H7 (cell line): ENCODE data around the gene CACNB2. TPM values are rescaled to one million over a fixed set of nuclear protein-coding genes. Genes with fewer than 3 reads are reported as not detected.

Experiments
- DNase-seq: peaks from one replicate; pipeline ENCODE4 v3.0.0; 2012
- H3K27me3 ChIP-seq: 2 replicates; pipeline ENCODE4 v1.6.0; 2011; ENCODE audit warnings: mild to moderate bottlenecking, low read length; ENCODE audit not compliant: control insufficient read depth, insufficient read depth
- H3K36me3 ChIP-seq: replicated peaks from 2 replicates; pipeline ENCODE4 v1.5.1; 2011; ENCODE audit warnings: low read length; ENCODE audit not compliant: control insufficient read depth, insufficient read depth
- H3K4me3 ChIP-seq: 2 replicates; pipeline ENCODE4 v1.5.1; 2011; ENCODE audit warnings: low read depth, mild to moderate bottlenecking, control low read depth, low read length, moderate library complexity; ENCODE audit not compliant: insufficient read depth
- total RNA-seq: library from RNA; depleted of rRNA; stranded (reverse); fragments of >200 nt; shearing (Covaris generic); gene quantifications from 2 replicates; pipeline ENCODE4 v1.2.3, GENCODE V29; 2014

Gene CACNB2
- total RNA-seq, 1 experiment from 2014 or later = 1.0 TPM

DNA sequence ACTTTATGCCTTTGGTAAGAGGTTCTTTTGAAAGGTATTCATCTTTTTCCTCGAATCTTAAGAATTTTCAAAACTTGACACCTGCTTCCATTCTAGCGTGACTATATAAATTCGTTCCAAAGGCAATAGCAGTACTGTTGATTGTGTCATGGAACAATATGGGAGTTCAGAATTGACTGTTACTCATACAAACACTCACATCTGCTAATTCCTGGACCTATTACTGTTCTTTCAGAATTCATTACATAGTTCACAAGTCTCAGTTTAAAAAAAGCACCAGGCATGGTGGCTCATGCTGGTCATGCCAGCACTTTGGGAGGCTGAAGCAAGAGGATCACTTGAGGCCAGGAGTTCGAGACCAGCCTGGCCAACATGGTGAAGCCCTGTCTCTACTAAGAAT lies 80.9 kb downstream of the CACNB2 start:
- Histone ChIP-seq H3K36me3 (no peaks in the 10 kb centered on the region), H3K27me3 (no peaks in the 10 kb centered on the region), H3K4me3 (no peak overlapping the region)
- no peak for DNase-seq

DNA sequence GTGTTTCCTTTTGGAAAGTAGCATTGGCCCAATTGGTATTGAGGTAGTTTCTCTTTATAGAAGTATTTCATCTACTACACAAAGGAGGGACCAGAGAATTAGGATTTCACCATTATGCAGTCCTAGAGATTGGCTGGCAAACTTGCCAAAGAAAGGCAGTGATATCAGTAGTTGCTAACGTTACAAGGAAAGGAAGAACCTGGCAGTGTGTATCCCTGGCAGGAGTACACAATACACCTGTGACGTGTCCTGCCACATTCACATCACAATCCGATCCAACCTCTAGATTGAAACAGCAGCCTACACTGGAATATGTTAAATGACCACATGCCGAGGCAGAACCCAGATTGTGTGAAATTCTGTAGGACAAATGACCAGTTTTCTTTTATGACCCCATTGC lies 81.7 kb downstream of the CACNB2 start:
- Histone ChIP-seq H3K4me3 (no peak overlapping the region), H3K27me3 (no peaks in the 10 kb centered on the region), H3K36me3 (no peaks in the 10 kb centered on the region)
- no peak for DNase-seq

DNA sequence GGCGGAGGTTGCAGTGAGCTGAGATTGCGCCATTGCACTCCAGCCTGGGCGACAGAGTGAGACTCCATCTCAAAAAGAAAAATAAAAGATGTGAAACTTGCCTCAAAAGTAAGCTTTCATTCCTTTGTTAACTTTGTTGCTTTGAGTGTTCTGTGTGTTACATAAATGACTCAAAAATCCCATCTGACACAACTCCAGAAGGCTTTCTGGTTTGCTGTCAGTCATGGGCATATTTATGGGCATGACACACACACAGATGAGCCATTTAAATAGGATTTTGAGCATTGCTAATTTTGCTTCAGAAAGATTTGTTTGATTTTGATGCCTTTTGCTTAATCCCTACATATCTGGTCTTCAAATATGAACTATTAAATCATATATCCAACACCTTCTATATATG lies 82.6 kb downstream of the CACNB2 start:
- DNase-seq = no peak
- no peak overlapping the region for H3K4me3 ChIP-seq
- no peaks in the 10 kb centered on the region for H3K27me3 ChIP-seq
- no peaks in the 10 kb centered on the region for H3K36me3 ChIP-seq

DNA sequence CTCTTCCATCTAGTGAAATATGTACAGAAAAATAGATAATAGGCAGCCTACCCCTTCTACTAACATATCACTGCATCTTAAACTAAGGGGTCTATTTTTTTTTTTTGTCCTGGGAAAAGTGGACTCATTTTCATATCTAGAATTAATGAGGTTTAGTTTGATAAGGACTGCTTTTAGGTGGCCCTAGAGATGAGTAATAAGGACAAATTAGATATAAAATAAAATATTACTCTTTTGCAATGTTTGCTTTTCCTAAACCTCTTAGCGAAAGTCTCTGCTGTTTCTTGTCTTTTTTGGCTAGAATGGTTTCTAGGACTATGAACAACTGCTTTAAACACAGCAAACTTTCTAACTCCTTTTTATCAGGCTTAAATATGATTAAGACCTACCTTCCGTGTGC lies 83.7 kb downstream of the CACNB2 start:
- Histone ChIP-seq H3K4me3 (no peak overlapping the region), H3K36me3 (no peaks in the 10 kb centered on the region), H3K27me3 (no peaks in the 10 kb centered on the region)
- no peak for DNase-seq

DNA sequence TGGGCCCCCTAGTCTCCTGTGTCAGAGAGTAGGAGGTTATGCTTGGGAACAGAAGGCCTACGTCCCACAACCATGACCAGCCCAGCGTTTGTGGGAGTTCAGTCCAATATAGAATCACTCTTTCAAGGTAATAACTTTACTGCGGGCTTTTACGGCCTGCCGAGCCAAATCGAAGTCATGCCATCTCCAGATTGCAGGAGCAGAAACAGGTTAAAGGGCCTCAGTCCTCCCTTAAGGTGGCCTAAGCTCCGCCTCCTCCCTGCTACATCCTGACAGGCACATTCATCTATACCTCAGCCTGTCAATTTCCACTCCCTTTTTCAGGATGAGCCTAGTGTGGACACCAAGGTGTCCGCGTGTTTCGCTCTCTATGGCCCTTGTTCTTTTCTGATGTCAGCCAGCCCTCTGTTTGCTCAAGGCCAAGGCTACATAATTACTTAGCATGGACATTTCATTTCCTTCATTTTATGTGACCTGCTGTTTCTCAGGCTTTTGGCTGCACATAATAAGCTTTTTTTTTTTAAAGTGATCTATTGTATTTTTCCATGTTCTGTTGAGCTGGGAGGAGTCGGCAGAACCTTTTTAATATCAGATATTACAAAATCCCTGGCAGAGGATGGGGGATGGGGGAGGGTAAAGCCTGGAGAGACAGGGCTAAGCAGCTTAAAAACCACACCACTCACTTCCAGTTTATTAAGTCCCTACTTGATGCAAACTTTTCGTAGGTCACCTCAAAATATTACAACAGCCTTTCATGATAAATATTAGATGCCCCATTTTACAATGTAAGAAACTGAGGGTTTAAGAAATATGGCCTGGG lies 84.6 kb downstream of the CACNB2 start:
- H3K4me3 ChIP-seq = no peak overlapping the region
- no peaks in the 10 kb centered on the region for H3K27me3 ChIP-seq
- DNase-seq = no peak
- H3K36me3 ChIP-seq = no peaks in the 10 kb centered on the region

DNA sequence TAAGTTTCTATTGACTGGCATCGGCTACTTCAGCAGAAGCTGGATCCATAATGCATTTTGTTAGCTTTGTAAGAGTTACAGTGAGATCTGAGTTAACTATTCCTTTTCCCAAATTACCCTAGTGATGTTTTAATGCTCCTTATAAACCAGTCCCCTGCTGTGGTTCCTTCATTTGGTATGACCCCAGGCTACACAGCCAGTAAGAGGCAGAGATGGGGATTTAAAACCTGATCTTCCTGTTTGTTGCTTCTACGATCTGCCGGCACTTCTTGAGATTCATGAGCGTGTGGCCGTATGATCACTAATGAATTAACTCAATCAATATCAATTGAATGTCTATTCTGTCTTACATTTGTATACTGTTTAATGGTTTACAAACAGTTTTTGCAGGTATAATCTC lies 86.1 kb downstream of the CACNB2 start:
- no peak for DNase-seq
- Histone ChIP-seq H3K36me3 (no peaks in the 10 kb centered on the region), H3K4me3 (no peak overlapping the region), H3K27me3 (no peaks in the 10 kb centered on the region)

DNA sequence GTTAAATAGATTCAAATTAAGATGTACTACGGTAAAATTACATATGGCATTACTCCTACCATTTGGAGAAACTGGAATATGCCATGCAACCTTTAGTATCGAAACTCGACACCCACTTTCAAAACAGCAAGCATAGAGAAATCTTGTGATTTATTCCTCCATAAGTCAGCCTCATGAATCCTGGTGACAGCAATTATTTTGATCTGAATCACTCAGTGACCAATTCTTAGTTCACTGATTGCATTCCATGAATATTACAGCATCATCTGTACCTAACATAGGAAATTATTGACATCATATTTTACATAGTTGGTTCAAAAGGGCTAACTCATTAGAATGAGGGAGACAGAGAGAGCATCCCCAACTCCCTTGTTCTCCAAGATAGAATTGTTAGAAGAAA lies 89.6 kb downstream of the CACNB2 start:
- Histone ChIP-seq H3K4me3 (no peak overlapping the region), H3K27me3 (no peaks in the 10 kb centered on the region), H3K36me3 (no peaks in the 10 kb centered on the region)
- no peak for DNase-seq

DNA sequence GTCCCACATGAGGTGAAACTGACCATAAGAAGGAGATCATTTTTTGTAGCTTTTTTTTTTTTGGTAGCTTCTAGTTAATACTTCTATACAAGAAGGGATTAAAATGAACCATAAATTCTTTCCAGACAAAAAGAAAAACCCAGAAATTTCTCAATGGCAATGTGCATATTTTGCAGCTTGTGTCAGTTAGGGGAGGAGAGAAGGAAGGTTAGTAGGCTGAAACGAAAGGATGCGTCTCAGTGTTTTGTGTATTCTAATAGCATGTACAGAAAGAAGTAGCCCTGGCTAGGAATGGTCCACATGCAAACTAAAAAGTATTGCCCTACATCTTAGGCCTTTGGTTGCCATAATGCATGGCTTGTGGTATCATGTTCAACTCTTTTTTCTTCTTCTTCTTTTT lies 90.6 kb downstream of the CACNB2 start:
- no peak overlapping the region for H3K4me3 ChIP-seq
- no peaks in the 10 kb centered on the region for H3K27me3 ChIP-seq
- DNase-seq = no peak
- no peaks in the 10 kb centered on the region for H3K36me3 ChIP-seq

DNA sequence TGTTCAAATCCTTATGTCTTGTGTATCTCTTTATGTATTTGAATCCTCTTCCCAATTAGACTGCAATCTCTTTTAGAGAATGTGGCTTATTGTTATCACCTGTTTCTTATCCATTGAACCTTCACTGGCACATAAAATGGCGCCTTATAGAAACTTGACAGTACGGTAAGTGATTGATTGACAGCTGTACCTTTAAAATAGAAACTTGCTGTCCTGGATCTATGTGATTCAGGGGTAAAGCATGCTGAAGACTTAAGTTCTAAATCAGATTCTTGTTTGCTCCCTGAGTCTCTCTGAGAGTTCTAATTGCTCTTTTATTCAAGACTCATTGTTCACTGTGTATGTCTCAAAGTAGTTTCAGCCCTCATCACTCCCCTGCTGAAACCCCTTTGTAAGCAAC lies 91.3 kb downstream of the CACNB2 start:
- no peak for DNase-seq
- H3K27me3 ChIP-seq = no peaks in the 10 kb centered on the region
- H3K4me3 ChIP-seq = no peak overlapping the region
- H3K36me3 ChIP-seq = no peaks in the 10 kb centered on the region

DNA sequence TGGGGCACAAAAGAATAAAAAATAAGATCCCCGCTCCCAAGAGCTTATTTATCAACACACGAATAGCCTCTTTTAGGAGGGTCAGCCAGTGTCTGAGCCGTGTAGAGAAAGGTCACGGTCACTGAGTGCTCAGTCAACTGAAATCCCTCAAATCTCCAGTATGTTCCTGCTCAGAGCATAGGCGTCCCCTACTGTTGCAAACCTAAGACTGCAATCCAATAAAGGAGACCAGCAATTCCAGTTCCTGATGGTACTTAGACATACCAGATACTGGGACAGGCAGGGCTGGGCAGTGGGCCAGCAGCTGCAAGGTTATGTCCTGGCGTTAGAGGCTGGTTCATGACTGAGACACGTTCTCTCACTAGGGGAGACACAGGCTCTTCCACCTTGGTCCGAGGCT lies 93.6 kb downstream of the CACNB2 start:
- H3K4me3 ChIP-seq = no peak overlapping the region
- DNase-seq = peak; percentile 57

DNA sequence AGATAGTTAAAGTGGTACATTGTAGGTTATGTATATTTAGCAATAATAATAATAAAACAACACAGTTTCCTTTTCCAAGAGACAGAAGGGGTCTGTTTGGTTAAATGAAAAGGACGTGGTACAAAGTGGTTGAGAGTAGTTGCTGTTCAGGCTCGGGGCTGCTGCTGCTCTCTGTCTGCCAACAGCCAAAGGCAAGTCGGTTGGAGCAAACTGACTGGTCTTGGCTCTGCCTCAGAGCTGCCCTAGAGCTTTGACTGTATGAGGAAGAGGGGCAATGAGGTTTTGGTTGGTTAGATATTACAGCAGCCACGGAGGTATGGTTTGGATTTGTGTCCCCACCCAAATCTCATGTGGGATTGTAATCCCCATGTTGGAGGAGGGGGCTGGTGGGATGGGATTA lies 95.3 kb downstream of the CACNB2 start:
- no peak for DNase-seq
- H3K27me3 ChIP-seq = no peaks in the 10 kb centered on the region
- H3K4me3 ChIP-seq = no peak overlapping the region
- no peaks in the 10 kb centered on the region for H3K36me3 ChIP-seq

More for the DNA sequence above, 93.6 kb downstream of the CACNB2 start:
- Histone ChIP-seq H3K27me3 (no peaks in the 10 kb centered on the region), H3K36me3 (no peaks in the 10 kb centered on the region)

DNA sequence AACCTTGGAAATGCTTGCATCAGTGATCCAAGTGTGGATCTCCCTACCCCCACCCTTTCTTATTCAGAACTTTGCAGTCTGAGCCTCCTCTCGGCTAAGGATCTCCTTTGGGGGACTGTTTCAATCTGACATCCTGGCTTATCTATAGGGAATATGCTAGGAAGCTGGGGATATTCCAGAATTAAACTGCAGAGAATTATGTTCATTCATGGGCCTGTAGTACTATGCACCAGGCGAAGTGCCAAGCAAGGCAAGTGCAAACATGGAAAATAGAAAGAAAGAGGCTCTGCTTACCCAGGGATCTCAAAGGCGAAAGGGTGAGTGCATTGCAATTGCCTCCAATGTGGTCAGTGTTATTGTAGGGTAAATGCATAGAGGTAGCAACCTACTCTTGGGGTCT lies 96.5 kb downstream of the CACNB2 start:
- DNase-seq = peak; percentile 18

DNA sequence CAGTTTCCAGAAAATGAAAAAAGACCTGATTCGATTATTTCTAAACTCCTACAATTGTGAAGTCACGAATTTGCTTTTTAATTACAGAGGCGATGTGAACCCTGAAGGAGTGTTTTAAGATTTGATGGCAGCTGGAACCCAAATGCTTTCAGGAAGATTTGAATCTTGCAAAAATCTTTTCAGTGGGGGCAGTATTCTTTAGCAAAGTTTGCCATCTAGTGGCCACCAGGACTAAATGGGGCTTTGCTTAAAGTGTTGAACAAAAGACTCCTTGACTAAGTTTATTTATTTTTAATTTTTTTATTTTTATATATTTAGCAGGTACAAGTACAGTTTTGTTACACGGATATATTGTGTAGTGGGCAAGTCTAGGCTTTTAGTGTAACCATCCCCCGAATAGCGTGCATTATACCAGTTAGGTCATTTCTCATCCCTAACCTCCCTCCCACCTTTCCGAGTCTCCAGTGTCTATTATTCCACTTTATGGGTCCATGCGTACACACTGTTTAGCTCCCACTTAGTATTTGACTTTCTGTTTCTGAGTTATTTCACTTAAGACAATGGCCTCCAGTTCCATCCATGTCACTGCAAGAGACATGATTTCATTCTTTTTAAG lies 98.8 kb downstream of the CACNB2 start:
- H3K27me3 ChIP-seq = no peaks in the 10 kb centered on the region
- H3K4me3 ChIP-seq = no peak overlapping the region
- no peaks in the 10 kb centered on the region for H3K36me3 ChIP-seq
- DNase-seq = peak; percentile 57

More for the DNA sequence above, 96.5 kb downstream of the CACNB2 start:
- Histone ChIP-seq H3K36me3 (no peaks in the 10 kb centered on the region), H3K4me3 (no peak overlapping the region), H3K27me3 (no peaks in the 10 kb centered on the region)

DNA sequence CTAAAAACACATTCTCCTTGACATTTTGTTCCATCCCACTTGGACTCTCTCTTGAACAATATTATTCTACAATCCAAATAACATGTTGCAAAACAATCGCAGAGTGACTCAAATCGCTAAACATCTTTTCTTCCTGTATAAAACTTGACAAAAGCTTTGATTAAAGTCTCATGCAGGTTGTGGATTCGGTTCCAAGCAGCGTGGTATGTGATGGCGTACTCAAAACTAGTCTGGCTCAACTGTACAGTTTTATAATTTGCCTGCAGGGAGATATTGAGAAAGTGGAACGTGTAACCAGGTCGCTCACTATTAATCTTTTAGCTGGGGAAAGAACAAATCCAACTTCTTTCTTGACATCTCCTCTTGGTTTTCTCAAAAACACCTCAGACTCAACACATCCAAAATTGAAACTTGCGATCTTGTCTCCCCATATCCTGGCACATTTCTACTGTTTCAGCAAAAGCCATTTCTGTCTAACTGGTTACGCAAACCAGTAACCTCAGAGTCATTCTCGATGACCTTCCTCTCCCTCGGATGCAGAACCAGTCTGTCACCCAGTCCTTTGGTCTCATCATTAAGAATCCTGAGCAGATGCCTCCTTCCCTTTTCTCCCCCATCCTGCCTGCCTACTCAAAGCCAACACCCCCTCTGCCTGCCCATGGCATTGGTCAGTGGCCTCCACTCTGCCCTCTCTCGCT lies 100.1 kb downstream of the CACNB2 start:
- H3K36me3 ChIP-seq = no peaks in the 10 kb centered on the region
- no peak for DNase-seq
- no peaks in the 10 kb centered on the region for H3K27me3 ChIP-seq
- H3K4me3 ChIP-seq = no peak overlapping the region

DNA sequence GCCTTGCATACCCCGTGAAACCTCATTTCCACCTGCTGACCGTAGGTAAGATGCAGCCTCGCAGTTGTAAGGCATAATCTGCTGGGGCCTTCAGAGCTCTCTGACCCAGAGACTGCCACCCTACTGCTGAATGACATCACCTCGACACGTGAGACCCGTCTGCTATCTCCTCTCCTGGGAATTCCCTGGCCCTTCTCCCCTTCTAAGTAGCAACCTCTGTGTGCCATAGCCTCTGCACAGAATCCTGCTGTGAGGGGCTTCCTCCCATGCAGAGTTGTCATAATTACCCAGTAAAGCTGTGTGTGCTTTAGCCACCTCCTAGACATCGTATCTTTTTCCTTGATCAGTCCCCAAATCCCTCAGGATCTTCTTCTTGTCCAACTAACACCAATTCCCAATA lies 106.7 kb downstream of the CACNB2 start:
- DNase-seq = no peak
- no peaks in the 10 kb centered on the region for H3K27me3 ChIP-seq
- no peaks in the 10 kb centered on the region for H3K36me3 ChIP-seq
- H3K4me3 ChIP-seq = no peak overlapping the region
